NCI-H1930 (cell line): ENCODE results near the gene CMTM1.
"Not testable (repeated sequence)": the region's sequence is repeated elsewhere in the genome, so short reads cannot be mapped to it uniquely, and the experiment has no call there.

Source experiments
- DNase-seq, 2 experiments: peaks; one replicate each; lab custom pipeline; 2025; lab: John Stamatoyannopoulos, UW

The CMTM1 gene

DNA sequence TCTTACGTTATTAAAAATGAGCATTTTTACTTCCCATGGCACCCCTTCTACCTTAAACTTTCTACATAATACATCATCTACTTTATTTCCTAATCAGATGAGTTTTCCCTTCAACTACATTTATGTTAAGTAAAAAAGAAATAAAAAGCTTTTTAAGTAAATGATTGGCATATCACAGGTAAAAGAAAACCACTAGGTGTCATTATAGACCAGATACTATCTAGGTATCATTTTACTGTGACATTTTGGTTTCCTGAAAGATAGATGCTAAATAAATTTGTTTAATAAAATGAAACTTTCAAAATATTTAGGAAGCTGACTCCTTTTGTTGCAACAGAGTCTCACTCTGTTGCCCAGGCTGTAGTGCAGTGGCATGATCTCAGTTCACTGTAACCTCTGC lies 3.8 kb upstream of the CMTM1 start:
- no peak for DNase-seq

DNA sequence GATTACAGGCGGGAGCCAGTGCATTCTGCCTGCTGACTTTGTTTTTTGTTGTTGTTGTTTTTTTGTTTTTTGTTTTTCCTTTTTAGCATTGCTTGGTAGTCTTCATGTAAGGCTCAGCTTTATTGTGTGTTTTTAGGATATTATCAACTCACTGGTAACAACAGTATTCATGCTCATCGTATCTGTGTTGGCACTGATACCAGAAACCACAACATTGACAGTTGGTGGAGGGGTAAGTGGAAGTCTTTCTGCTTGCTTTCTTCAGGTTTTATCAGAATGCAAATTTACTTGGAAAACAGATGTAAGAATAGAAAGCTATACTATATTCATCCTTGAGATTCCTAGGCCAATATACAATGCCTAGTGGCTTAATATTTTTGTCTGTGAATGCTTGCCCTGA lies 3.3 kb upstream of the CMTM1 start:
- DNase-seq, result no peak

DNA sequence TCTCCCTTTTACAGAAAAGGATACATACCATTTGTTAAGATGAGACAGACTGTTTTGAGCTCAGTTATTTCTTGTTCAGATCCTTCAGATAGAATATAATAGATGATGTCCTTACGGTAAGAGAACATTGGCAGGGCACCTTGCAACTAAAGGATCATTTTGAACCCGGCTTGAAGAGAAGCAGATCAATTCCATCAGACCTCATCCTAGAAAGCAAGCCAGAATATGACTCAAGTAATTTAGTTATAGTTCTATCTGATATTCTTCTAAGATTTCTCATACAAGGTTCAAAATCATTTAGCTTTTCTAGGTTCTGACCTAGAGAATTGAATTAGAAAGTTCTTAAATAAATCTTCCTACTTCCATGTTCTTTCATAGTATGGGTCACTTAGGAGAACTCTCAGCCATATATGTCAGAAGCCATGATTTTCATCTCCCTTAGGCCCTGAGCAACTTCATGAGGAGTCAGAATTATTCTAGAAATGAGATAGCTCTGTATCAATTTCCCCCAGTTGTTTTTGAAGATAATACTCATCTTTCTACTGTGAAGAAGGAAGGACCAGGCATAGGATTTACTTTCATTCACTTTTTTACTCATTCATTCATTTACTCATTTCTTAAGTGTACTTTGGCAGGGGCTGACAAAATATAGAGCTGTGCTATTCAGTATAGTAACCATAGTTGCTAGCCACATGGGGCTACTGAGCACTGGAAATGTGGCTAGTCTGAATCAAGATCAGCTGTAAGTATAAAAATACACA lies 2.5 kb upstream of the CMTM1 start:
- DNase-seq, result no peak

DNA sequence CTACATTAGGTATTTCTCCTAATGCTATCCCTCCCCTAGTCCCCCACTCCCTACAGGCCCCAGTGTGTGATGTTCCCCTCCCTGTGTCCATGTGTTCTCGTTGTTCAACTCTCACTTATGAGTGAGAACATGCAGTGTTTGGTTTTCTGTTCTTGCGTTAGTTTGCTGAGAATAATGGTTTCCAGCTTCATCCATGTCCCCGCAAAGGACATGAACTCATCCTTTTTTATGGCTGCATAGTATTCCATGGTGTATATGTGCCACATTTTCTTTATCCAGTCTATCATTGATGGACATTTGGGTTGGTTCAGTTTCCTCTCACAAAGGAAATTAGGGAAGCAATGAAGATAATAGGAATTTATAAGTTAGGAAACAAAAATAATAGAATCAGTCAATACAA lies 1.0 kb downstream of the CMTM1 start:
- not testable (repeated sequence) for DNase-seq

DNA sequence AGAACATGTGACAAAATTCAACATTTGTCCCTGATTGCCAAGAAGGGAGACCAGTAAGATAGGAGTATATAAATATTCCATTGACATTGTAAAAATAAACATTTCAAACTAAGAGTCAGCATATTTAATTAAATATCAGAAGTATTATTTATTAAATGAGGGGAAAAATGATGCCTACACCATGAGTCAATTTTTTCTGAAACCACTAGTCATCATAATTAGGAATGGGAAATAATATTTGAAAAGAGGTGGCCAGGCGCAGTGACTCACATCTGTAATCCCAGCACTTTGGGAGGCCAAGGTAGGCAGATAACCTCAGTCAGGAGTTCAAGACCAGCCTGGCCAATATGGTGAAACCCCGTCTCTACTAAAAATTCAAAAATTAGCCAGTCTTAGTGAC lies 2.1 kb downstream of the CMTM1 start:
- DNase-seq, result no peak

DNA sequence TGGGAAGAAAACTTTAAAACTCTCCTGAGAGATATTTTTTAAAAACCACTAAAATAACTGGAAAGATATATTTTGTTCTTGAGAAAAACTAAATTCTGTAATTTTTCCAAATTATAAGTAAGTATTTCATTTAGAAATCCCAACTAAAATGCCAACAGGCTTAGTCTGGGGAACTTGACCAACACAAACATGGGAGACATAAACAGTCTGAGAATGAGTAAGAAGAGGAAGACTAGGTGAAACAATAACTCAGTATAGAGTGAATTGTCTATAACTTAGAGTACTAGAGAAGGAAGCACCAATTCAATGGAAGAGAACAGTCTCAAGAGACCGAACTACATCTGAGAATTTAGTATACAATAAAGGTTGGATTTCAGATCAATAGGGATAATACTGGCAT lies 2.9 kb downstream of the CMTM1 start:
- no peak for DNase-seq

DNA sequence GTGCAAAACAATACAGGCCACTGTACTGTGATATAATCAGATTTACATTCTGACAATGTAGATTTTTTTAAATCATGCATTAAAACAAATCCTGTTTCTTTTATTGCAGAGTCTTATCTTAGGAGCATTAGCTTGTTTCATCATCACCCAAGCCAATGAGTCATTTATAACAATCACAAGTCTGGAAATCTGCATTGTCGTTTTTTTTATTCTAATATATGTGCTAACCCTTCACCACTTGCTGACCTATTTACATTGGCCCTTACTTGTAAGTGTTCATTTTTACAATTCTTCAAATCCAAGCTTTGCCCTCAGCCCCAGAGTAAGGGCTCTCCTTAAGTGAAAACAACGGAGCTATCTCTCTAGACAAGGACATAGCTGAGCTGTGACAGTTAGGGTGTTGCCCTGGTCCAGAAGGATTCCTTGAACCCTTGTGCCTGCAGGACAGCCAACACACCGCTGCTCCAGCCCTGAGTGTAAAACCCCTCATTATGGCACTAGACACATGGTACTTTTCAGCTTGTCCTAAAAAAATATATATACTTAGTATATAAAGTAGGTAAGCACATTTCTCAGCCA lies 3.7 kb downstream of the CMTM1 start:
- no peak for DNase-seq

DNA sequence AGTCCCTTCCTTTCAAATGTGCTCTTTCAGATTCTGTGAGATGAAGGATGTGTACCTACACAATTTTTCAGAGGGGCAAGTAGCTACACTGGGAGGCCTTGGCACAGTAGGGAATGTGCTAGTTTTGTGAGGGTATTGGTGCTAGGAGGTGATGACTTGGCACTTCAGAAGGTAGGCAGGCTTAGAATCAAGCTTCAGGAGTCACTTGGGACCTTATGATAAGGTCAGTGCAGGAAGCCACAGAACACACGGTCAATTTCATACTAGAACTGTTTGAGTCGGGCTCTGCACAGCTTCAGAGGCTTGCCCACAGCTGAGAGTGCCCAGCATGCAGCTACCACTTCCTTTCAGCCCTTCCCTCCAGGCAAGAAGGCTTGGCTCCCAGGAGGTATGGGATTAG lies 6.1 kb downstream of the CMTM1 start:
- no peak for DNase-seq

DNA sequence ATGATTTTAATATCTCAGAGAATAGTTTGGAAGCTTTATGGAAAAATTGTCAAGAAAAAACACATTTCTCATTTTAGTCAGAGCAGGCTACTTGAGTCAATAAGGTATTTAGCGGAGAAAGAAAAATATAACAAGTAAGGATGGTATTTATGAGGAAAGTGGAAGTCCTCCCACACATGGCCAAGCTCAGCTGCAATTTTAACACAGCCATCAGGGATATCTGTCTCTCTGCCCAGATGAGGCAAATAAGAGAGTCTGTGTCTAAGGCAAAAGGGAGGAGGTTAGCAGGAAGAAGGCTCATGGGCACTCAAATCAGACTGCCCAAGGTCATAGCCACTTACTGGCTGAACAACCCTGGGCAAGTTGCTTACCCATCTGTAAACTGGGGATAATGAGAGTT lies 7.8 kb downstream of the CMTM1 start:
- DNase-seq, result no peak

DNA sequence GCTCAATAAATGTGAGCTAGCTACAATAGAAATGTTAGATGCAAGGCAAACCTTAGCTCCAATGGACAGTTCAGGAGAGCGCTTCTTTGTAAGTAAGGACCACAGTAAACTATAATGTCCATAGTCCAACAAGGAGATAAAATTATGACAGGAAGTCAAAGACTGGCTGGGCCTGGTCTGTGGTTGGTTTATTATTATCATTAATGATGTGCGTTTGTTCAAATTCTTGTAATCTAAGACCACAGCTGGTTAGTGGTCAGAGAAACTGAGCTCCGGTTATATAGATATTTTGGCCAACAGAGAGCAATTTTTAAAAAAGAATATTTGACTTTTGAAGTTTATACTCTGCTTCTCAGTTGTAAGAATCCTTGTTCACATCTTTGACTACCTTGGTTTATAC lies 8.3 kb downstream of the CMTM1 start:
- DNase-seq, result no peak

DNA sequence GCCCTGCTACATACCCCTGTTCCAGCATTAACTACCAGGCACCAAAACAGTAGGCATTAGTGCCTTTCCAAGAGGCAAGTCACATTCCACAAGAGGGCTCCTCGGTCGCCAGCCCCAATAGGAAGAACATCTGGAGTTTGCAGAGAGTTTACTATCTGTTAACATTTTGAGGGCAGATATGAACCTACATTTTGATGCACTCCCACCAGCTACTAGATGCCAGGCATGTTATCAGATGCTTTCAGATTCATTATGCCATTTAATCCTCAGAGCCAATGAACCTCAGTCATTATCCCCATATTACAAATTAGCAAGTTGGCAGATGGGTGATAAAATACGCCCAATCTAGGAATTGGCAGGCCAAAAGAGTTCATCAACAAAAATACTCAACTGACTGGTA lies 8.8 kb downstream of the CMTM1 start:
- DNase-seq, result no peak

DNA sequence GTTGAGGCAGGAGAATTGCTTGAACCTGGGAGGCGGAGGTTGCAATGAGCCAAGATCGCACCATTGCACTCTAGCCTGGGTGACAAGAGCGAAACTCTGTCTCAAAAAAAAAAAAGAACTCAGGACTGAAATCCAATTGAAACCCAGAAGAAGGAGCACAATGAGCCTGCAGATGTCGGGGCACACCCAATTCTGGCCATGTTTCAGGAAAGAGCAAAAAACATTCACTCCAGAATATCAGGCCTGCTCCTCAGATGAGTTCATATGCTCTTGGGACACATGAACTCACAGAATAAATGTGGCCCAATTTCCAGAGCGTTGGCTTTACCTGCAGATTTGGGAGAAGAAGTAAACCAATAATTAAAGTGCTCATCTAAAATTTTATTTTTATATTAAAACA lies 10.1 kb downstream of the CMTM1 start:
- no peak for DNase-seq

DNA sequence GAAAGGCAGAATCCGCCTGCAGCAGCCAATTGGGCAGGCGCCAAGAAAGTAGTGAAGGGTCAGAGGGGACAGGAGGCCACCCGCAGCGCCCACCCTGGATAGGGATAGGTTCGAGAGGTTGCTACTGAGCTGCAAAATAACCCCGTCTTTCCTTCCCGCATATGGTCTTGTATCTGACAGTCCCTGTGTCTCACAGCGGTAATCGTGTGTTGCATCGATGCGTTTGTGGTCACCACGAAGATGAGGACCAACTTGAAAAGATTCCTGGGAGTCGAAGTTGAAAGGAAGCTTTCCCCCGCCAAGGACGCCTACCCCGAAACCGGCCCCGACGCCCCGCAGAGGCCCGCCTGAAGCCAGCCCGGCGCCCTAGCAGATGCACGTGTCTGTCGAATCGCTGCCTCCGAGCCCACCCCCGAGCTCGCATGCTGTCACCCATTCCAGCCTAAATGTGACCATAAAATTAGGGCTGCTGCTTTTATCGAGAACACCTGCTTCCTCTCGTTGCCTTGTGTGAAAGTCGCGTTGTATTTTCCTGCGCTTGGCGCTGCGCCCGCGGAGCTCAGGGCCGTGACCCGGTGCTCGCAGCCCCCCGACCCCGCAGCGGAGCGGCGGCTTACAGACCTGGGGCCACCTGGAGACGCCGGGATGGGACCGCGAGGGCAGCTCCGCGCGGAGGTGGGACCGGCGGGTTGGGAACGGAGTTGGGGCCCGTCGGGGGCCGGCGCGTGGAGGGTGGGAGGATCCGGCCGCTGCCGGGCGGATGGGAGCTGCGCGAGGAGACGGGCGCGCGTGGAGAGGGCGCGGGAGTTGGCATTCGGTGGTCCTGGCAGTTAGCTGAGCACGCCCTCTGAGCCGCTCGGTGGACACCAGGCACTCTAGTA lies 12.7 kb downstream of the CMTM1 start, which contains the start of gene CMTM2:
TSS of gene CMTM2 (plus strand) at position 813 of the 881 bp plus-strand sequence. CDS start 145 bp downstream, outside the sequence.
- no peak for DNase-seq

DNA sequence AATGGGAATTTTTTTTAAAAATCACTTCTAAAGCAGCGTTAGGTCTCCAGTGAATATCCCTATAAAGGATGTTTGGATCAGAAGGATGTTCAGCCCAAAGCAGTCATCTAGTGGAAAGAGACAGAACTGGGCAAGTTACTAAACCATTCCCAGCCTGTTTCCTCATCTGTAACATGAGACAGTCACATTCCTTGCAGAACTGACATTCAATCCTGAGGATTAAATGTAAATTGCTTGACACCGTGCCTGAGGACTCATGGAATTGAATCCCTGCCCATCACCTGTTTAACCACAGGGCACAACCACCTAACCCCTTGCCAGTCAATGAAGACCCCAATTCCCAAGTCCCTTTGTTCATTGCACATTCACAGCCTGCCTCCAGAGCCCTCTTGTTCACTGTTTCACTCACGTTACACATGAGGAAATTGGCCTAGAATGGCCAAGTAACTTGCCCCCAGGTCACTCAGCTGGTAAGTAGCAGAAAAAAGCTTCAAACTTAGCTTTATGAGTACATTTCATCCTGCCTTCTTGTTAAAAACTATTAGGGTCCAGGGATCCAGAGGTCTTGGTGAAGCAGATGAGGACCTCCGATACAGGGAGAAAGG lies 14.5 kb downstream of the CMTM1 start:
- DNase-seq, result no peak

DNA sequence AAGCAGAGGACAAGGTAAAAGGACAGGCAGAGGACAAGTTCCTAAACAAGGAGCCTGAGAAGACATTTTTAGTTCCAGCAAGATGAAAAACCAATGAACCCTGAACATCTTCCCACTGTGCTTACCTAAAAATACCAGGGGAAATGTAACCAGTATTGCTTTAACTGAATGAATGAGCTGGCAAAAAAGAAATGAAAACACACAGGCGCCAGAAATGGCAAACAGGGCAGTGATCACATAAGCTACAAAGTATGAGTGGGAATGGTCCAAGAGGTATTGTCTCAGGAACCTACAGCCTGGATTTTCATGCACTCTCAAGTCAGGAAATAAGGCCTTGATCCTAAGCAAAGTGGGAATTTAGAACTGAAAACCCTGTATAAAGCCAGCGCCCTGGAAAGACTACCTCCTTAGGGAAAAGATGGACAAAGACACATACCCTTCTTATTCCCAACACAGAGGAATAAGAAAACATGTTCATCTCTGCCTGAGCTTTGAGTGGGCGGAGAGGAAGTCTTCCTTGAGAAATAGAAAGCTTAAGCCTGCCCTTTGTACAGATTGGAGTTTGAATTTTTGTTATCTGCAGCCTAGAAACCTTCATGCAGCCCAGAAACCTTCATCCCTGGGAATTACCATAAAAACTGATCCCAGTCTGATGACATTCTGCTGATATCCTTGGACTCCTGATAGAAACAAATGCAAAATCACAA lies 15.2 kb downstream of the CMTM1 start:
- DNase-seq, result no peak

DNA sequence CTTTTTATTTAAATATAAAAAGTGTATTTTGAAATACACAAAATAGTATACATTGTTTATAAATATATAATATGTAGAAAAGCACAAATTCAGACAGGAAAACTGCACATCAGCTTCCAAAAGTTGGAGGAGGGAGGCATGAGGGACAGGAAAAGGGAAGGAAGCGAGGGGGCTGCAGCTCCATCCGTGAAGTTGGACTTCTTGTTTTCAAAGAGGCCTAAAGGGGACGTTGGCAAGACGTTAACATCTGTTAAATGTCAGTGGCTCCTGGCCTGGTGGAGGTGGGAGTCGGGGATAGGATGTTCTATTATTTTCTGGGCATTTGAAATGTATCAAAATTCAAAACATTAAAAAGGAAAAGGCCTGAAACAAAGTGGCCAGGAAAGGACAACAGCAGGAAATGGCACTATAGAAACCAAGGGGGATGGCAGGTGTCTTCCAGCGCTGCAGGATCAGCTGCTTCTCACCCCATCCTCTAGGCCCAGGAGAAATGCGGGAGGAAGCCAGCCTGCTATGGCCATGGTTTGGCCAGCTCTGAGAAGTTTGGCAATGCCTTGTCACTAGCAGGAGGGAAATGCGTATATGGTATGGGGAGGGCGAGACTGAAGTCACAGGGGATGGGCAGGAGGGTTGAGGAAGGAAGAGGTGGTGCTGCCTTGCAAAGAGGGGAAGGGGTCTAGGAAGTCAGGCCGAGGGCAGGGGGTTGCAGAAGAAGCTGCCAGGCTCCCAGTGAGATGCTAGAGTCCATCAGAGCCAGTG lies 19.4 kb downstream of the CMTM1 start:
- DNase-seq, result no peak

DNA sequence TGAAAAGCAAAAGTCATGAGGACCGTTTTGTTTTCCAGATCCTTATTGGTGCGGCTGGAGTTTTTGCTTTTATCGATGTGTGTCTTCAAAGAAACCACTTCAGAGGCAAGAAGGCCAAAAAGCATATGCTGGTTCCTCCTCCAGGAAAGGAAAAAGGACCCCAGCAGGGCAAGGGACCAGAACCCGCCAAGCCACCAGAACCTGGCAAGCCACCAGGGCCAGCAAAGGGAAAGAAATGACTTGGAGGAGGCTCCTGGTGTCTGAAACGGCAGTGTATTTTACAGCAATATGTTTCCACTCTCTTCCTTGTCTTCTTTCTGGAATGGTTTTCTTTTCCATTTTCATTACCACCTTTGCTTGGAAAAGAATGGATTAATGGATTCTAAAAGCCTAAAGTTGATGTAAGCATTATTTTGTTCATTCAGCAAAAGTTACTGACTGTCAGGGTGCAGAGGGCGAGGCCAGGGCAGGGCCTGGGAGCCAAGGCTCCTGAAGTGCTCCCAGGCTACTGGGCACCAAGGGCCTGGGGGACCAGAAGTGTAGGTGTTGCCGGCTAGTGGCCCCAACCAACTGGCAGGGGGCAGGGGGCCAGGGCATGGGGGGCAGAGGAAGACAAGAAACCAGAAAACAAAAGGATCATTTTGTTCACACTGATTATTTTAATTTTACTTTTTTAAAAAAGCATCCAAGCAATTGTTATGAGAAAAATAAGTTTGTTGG lies 21.8 kb downstream of the CMTM1 start:
- no peak for DNase-seq

DNA sequence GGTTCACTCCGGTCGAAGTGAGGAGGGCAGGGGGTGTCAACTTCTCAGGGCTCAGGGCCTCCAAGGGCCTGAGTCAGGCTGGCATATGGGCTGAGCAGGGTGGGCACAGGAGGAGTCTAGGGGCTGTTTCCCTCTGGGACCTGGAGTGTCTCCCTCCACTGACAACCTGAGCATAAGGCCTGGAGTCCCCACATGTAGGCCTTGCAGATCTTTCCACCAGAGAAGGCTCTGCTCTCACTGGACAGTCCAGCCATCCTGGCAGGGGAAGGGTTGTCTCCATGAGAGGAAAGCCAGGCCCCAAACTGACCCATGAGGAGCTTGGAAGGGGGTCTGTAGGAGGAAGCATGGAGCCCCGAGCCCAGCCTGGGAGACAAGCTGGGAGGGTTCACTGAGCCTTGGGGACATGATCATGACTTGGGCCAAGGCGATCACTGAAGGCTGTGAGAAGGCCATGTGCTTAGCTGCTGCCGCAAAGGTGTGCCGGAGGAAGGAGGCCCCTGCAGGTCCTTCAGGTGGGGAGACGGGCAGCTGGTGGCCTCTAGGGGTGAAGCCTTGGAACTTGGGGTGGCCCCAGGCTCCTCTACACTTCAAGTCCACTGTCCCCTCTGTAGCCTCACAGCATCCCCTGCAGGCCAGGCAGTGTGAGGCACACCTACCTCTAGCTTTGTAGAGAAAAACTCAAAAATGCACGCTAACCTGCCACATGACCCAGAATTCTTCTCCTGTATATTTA lies 22.9 kb downstream of the CMTM1 start:
- DNase-seq, result no peak

DNA sequence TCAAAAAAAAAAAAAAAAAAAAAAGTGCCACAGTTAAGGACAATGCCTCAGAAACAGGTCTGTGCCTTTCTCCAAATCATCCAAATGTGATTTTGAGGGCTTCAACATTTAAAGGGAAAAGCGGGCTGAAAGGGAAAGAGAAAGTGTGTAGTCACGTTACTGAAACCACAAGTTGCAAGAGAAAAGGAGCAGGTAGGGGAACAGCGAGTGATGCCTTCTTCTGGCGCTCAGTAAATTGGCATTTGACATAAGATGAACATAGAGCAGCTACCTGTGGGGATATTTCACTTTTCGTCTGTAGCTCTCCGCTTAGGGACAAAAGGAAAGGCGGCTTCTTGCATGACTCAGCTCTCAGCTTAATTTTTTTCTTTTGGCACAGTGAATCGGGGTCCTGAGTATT lies 24.1 kb downstream of the CMTM1 start:
- no peak for DNase-seq

DNA sequence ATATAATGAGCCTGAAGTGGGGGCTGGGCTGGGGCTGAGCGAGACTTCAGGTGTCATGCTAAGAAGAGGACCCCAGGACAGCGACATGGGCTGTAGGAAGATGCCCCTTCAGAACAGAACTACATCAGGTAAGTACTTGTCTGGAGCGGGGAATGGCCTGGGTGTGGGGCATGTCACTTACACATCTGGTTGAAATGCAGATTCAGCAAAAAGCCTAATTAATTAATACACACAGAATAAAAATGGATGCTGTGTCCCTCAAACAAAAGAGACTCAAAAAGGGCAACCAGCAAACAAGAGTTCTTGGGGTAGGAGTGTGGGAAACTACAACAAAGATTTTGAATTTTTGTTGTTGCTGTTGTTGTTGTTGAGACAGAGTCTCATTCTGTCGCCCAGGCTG lies 24.8 kb downstream of the CMTM1 start:
- no peak for DNase-seq
